Effector memory CD8-positive, alpha-beta T cell (primary cell): Measurements from ENCODE around the gene PSMA2.
A peak's percentile ranks its signal among the peaks of the same experiment; 100 is the strongest.

ENCODE experiments used
- ATAC-seq: fragments of 150-1000 bp; cut with Tn5 transposase; replicated peaks from 2 replicates; pipeline ENCODE4 v1.10.0; 2021; ENCODE audit warnings: mild to moderate bottlenecking, moderate library complexity
- DNase-seq, 3 experiments: peaks; one replicate each; pipeline ENCODE4 v3.0.0; 2021
- H3K27ac Mint-ChIP-seq, 2 donors: one replicate each; pipeline ENCODE4 v1.8.0; 2022; ENCODE audit warnings: mild to moderate bottlenecking in 2 of 2, mixed read lengths in 2 of 2, moderate library complexity in 2 of 2
- H3K27me3 Mint-ChIP-seq, 2 donors: one replicate each; pipeline ENCODE4 v1.8.0; 2022; ENCODE audit warnings: mixed read lengths in 2 of 2
- H3K36me3 Mint-ChIP-seq: one replicate; pipeline ENCODE4 v1.8.0; 2022; ENCODE audit warnings: mild to moderate bottlenecking, moderate library complexity, mixed read lengths; ENCODE audit not compliant: insufficient read depth
- H3K4me1 Mint-ChIP-seq, 2 donors: one replicate each; pipeline ENCODE4 v1.8.0; 2022; ENCODE audit warnings: low read depth in 2 of 2, mixed read lengths in 2 of 2
- H3K4me3 Mint-ChIP-seq, 2 donors: one replicate each; pipeline ENCODE4 v1.8.0; 2022; ENCODE audit warnings: mild to moderate bottlenecking in 2 of 2, mixed read lengths in 2 of 2, moderate library complexity in 2 of 2
- H3K9me3 Mint-ChIP-seq, 2 donors: one replicate each; pipeline ENCODE4 v1.8.0; 2022; ENCODE audit warnings: mixed read lengths in 2 of 2

PSMA2 gene

GRCh38 chr7:42877862-42878261 lies 54.1 kb downstream of the PSMA2 start:
- no peak overlapping the region for H3K4me3 Mint-ChIP-seq
- DNase-seq (no peak), ATAC-seq (no peak)
- no peaks in the 10 kb centered on the region for H3K4me1 Mint-ChIP-seq
- no peaks in the 10 kb centered on the region for H3K36me3 Mint-ChIP-seq
- no peak overlapping the region for H3K27ac Mint-ChIP-seq
- H3K9me3 Mint-ChIP-seq, result no peaks in the 10 kb centered on the region
- H3K27me3 Mint-ChIP-seq, result peaks cover 27 to 32% of the 10 kb centered on the region in 2 donors

GRCh38 chr7:42876182-42877068 lies 55.5 kb downstream of the PSMA2 start:
- Mint-ChIP-seq H3K36me3 (no peaks in the 10 kb centered on the region), H3K4me3 (no peak overlapping the region), H3K27ac (no peak overlapping the region), H3K27me3 (peaks cover 27 to 35% of the 10 kb centered on the region in 2 donors), H3K9me3 (no peaks in the 10 kb centered on the region), H3K4me1 (no peaks in the 10 kb centered on the region)
- ATAC-seq (no peak), DNase-seq (peak; percentile 13 to 42 (median 22))

- DNase-seq (no peak), ATAC-seq (no peak)
- Mint-ChIP-seq H3K27ac (no peak overlapping the region), H3K4me3 (no peak overlapping the region), H3K36me3 (no peaks in the 10 kb centered on the region), H3K9me3 (peaks cover 1 to 10% of the 10 kb centered on the region in 2 donors), H3K27me3 (peaks cover 21 to 69% of the 10 kb centered on the region in 2 donors), H3K4me1 (no peaks in the 10 kb centered on the region)
Measured at GRCh38 chr7:42869131-42870020, 62.6 kb downstream of the PSMA2 start.

GRCh38 chr7:42868480-42868879 lies 63.5 kb downstream of the PSMA2 start:
- DNase-seq, result no peak
- Mint-ChIP-seq H3K36me3 (no peaks in the 10 kb centered on the region), H3K4me1 (no peaks in the 10 kb centered on the region), H3K27ac (no peak overlapping the region), H3K4me3 (no peak overlapping the region), H3K27me3 (peaks cover 30 to 69% of the 10 kb centered on the region in 2 donors), H3K9me3 (peaks cover 1 to 14% of the 10 kb centered on the region in 2 donors)
- no peak for ATAC-seq
